Activated effector memory CD4-positive, alpha-beta T cell treated with anti-CD3 and anti-CD28 coated beads, Interleukin-2, amount 50 U/mL, for 16 hours (primary cell): Measurements from ENCODE around the gene MYO1B.

Experiments used
- DNase-seq: peaks from one replicate; pipeline ENCODE4 v3.0.0-alpha.2; 2020

Gene MYO1B

DNA sequence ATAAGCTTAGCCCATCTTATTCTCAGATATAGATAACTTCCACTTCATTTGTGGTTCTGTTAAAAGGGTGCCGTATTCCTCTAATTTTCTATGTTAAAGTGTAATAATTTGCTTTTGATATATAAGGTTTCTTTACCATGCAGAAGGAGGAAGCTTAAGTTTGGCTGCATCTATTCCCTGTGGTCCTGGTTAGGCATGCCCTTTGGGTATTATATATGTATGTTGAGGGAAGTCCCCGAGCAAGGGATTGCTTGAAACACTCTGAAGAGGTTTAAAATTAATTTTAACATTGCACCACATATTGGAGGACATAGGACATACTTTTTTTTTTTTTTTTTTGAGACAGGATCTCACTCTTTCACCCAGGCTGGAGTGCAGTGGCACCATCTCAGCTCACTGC lies 16.9 kb upstream of the MYO1B start:
- DNase-seq, result no peak

DNA sequence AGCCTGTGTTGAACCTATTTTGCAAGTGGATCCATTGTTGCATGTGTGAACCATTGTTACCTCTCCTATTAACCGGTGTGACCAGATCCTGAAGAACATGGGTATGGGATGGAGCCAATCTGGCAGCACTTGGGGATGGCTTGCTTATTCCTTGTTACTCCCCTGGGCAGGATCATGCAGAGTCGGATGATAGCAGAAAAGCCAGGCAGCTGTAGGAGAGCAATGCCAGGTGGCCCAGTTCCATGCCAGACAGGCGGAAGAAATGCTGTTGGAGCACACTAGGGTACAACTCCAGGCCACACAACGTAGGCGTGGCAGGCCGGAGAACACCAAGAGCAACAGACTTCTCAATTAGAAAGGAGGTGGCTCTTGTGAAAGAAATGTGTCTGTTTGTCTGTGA lies 16.3 kb upstream of the MYO1B start:
- DNase-seq, result no peak

DNA sequence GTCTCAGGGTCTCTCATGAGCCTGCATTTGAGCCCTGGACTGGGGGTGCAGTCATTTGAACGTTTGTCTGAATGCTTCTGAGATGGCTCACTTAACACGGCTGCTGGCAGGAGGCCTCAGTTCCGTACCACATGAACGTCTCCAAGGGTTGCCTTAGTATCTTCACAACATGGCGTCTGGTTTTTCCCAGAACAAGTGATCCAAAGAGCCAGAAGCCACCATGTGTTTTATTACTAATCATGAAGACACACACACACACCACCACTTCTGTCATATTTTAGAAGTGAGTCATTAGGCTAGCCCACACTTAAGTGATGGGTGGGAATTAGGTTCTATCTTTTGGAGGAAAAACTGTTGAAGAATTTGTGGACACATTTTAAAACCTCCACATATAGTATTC lies 15.0 kb upstream of the MYO1B start:
- DNase-seq, result no peak

DNA sequence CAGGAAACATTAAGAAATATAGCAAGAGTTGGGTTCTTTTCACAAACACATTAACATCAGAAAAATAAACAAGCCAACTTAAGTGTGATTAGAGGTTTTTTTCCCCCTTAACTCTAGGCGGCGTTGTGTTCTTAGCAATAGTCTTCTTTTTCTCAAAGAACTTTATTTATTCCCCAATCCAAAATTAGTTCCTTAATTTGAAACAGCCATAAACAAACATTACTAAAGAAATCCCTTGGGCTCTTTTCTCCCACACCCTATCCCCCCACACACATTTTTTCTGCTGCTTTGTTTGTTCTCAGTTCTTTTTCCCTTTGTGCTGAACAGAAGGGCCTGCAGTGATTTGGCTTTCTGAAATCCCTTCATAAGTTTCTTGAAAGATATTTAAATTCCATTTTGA lies 13.2 kb upstream of the MYO1B start:
- DNase-seq, result no peak

DNA sequence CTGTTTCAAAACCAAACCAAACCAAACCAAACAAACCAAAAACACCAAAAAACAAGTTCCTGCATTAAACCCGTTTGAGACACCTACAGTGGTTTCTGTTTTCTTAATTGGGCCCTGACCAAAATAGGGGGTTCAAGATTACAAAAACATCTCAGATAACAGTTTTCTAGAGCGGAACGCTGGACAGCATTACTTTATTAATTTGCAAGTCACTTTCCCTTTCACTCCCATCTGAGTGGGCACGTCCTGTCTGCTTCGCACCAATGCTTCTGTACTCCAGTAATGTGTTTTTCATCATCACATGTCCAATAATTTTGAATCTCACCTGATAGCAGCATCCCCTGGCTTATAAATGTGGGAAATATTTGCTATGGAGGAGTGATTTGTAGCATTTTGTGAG lies 11.7 kb upstream of the MYO1B start:
- no peak for DNase-seq

DNA sequence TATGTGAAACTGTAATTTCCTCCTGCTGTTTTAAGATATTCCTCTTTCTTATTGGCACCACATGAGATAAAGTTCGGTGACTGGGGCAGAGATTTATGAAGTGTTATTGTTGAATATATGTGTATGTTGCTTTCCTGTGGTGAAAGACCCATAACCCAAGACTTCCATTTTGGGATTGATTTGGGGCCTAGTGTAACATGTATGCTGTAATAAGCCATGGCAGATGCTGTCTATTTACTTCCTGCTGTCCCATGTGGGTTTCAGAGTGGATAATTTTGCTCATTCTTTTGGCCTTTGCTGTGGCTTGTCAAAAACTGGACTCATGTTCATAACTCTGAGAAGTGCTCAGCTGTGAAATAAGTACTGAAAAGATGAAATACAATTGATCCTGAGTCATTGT lies 10.8 kb upstream of the MYO1B start:
- no peak for DNase-seq

DNA sequence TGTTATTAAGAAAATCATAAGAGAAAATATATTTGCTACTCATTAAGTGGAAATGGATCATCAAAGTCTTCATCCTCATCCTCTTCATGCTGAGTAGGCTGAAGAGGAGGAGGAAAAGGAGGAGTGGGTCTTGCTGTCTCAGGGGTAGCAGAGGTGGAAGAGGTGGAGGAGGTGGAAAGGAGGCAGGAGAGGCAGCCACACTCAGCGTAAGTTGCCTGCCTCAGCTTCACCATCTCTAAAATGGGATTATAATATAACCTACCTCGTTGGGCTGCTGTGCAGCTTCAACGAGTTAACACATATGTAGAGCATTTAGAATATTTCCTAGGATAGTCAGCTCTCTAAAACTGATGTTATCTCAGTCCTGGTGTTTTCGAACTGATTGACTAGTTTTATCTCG lies 4.3 kb upstream of the MYO1B start:
- no peak for DNase-seq

DNA sequence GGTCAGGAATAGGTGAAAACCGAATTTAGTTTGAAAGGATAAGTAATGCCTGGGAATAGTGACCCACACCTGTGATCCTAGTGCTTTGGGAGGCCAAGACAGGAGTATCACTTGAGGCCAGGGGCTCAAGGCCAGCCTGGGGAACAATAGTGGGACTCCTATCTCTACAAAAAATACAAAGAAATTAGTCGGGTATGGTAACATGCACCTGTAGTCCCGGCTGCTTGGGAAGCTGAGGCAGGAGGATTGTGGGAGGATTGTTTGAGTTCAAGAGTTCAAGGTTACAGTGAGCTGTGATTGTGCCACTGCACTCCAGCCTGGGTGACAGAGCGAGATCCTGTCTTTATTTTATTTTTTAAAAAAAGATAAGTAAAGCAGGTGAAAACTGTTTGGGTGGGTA lies 3.8 kb upstream of the MYO1B start:
- DNase-seq, result no peak

DNA sequence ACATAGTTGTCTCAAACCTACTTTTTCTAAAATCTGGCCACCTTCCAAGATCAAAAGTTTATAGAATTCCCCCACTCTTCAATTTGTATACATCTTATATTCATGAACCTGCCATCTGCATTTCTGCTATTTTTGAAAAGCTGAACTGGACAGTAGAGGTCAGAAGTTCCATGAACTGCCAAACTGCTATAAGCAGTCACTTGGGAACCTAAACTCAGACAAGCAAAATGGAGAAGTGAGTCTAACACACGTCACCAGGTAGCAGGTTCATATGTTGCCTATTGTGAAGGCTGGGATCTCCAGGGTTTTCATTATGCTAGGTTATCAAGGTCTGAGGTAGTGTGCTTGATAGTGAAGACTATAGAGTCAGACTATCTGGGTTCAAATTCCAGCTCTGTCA lies 2.0 kb upstream of the MYO1B start:
- DNase-seq, result no peak

DNA sequence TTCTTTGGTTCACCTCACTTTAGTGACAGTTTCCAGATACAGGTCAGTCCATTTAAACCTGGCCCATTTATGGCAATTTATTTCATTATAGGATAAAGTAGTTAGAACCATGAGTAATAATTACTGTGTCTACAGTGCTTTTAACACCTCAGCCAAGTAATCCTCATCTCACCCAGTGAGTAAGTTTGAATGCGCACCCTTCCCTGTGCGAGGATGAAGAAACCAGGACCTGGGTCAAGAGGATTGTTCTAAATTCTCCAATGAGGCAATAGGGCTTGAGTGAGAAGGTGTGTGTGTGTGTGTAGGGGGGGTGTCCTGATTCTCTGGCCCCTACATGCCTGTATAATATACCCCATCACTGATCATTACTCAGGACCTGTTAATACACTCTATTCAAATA lies 854 bp upstream of the MYO1B start:
- DNase-seq, result no peak

DNA sequence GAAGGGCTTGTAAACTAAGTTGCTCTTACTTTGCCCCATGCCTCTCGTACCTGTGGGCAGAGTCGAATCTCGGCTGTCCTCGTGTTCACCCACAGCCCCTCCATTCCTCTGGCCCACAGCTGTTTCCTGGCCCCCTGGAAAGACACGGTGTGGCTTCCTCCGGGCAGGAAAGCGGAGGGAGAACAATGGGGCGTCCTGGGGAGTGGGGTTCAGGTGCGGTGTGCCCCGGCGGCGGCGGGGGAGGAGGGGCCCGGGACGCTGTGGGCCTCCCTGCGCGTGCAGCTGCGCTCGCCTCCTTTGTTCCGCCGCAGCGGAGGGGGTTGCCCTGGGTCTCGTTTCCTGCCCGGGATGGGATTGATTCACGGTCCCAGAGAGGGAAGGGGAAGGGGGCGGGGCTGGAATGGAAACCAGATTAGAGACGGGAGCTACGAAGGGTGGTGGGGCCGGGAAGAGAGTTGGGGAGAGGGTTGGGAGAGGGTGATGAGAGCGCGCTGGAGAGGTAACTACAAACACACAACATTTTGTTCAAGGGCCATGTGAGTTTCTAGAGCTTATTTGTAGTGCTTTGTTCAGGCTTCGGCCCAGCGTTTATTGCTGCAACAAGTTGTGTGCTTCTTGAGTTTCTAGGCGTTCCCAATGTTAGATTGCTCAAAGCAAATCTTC lies 796 bp downstream of the MYO1B start:
- peak; percentile 64 for DNase-seq

DNA sequence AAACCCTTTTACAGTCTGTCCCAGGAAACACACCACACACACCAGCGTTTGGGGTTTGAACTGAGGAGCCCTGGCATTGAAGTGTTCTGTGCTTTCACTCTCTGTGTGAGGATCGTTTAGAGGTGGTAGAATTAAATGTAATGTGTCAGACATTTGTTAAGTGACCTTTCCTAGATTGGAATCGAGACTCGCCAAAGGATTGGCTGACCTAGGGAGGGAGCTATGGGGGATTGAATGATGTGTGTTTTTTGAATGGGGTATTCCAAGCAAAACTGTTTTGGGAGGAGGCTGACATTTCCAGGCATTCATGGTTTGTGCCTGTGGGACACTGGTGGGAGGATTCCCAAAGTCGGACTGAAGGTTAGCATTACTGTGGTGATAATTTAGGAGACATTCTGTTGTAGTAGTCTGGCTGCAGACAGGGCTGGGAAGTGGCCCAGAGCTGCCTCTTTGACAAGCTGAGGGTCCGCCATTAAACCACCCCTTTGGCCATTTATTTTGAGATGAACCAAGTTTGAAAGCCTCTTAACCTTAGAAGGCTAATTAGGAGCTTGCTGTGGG lies 1.7 kb downstream of the MYO1B start:
- DNase-seq, result no peak

DNA sequence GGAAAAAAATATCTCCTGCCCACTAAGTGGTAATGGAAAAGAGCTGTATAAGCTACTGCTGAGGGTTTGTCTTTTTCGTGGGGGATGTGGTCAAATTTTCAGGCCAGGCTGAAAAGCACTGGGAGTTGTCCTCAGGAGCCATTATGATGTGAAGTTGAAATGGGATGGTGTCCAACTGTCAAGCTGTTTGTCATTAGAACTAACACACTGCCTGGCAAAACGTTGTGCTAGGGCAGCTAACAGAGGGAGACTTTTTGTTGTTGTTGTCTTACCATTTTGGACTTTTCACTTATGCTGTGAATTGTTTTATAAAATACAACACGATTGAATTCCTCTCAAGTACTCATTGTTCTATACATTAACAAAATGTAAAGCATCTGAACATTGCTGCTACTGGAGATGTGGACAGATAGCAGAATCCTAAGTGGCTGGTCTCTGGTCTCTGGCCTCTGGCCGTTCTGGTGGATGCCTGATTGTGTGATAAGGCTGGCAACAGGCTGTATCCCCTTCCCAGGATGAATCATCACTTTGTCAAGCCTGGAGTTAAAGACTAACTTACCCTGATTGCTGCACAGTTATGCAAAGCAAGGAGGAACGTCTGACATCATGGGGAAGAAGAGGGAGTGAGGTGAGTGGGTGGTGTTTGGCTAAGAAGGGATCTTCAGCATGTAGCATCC lies 2.3 kb downstream of the MYO1B start:
- no peak for DNase-seq

DNA sequence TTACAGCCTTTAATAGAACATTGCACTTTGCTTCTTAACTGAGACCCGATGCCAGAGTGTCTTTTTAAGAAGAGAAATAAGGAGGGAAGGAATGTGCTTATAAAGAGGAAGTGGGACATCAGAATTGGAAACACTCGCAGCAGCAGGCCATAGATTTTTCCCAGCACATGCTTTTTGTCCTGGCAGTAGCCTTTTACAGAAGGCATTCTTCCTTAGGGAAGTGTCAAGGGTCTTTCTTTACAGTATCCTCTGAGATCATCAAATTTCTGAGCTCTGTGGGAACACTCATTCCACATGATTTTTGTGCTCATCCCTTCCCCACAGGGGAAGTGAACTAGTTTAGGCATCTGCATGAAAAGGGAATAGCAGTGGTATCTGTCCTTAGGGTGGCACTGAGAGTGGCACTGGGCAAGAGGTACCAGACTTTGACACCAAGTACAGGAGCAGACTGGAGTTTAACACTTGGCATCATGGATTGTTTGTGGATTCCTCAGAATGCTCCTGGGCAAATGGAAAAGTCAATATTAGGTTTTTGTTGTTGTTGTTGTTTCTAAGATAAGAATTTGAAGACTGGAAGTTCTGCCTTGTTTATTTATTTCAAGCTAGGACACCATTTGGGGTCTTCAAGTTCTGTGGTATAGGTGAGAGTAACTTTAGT lies 4.1 kb downstream of the MYO1B start:
- no peak for DNase-seq

DNA sequence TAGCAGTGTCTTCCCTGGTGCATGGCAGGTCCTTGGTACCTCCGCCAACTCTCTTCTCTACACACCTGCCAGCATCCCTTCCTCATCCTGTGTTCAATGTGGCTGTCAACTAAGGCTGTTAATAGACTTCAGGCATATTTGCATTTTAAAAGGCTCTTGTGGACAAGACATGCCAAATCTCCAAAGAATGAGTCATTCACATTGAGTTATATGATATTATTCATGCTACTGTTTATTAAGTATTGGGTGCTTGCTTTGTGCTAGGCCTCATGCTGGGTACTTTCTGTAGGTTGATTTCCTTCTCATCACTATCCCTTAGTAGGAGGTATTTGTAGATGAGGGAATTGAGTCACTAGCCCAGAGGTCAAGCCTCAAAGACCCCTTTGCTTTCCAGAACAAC lies 5.2 kb downstream of the MYO1B start:
- DNase-seq, result no peak

DNA sequence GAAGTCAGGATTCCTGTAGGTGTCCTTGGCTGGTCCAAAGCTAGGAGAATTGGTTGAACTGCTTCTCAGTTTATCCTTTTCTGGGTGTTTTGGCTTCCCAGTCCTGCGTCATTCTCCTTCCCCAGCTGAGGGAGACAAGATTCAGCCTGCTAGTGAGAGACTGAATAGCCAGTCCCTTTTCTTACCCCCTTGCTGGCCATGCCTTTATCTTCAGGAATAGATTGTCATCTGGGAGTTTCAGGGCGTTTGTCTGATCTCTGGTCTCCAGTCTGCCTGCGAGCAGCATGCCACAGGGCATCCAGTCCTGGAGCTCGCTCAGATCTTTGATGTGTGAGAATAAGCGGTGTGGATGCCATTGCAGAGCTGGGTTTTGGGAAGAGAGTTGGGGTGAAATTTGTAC lies 5.8 kb downstream of the MYO1B start:
- no peak for DNase-seq

DNA sequence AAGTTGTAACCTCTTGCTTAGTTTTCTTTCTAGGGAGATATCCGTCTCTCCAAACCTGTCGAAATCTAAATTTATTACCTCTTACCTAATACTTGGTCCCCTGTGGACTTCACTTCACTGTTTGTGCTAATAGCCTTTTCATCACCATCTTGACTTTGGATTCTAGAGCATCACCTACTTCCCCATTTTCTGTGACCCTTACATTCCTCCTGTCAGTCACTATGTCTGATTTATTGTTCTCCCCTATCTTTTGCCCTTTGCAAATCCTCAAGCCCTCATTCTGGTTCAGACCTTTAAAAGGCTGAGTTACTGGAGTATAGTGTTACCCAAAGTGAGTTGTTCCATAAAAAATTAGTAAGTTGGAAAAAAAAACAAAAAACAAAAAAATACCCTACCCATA lies 7.5 kb downstream of the MYO1B start:
- no peak for DNase-seq

DNA sequence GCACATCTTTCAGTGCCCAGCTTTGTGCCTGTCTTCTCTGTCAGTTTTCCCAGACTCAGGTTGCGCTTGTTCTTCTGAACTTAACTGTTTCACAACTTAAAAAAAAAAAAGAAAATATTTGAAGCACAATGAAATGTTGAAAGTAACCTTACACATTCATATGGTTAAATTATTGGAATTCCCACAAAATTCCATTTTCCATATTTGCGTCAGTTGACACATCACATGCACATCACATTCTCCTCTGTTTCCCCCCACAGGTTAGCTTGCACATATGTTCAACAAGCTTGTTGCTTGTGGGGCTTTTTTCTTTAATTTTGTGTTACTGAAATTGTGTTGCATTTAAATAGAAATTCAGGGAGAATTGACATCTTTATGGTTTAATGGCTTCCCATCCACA lies 8.3 kb downstream of the MYO1B start:
- DNase-seq, result no peak

DNA sequence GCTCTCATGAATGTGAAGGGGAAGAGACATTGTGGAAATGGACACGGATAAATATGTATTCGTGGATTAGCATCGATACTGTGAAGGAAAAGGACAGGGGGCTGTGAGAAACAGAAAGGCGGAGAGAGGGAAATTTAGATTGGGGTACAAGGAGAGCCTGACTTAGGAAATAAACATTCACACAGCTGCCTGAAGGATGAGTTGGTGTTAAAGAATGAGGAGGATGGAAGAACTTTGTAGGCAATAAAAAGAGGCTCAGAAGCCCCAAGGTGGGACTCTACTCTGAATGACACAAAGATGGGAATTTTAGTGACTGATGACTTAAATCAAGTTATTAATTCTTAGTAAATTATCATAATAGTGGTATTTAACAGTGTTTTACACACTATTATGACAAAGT lies 10.1 kb downstream of the MYO1B start:
- DNase-seq, result no peak

DNA sequence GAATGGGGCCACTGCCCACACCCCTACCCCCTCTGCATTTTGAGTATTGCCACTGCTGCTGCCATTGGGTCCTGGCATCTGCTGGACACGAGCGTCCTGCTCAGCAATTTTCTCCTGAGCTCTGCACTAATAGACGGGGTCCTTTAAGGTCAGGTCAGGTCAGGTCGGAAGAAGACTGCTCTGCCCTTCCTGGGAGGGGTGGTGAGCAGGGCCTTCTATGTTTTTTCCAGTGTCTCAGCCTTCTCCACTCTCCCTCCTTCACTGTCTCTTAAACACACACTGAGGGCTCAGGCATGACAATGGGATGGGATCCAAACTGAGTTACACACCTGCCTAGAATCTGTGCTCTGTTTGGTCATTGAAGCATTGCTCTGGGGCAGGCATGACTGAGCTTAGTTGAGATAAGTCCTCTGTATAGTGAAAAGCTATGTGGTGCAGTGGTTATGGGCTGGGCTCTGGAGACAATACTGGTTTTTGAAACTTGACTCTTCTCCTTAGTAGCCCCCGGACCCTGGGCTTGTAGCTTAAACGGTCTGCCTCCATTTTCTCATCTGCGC lies 10.6 kb downstream of the MYO1B start:
- DNase-seq, result no peak

DNA sequence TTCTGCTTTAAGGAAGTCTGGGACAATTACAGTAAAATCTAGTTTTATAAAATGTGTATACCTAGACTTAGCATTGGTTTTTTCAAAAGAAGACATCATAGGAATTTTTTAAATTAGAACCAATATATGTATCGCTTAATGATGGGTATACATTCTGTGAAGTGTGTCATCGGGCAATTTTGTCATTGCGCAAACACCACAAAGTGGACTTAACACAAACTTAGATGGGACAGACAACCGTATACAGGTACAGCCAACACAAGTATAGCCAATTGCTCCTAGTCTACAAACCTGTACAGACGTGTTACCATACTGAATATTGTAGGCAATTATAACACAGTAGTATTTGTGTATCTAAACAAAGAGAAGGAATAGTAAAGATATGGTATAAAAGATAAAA lies 12.7 kb downstream of the MYO1B start:
- DNase-seq, result no peak

DNA sequence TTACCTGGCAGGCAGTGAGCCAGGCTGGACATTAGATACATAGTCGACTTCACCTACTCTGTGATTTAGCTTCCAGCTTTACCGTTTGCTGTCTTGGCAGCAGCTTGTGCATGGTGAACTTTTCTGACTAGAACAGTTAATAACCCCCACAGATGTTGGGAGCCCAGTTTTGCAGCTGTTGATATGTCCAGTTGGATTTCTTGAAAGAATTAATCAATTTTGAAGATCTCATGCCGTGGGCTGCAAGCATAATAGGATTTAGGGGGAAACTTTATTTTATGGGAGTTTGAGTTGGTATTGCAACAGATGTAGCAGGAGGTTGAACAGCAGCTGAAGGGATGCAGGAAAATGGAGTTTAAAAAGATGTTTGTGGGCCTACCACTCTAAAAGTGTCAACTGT lies 13.8 kb downstream of the MYO1B start:
- DNase-seq, result no peak

DNA sequence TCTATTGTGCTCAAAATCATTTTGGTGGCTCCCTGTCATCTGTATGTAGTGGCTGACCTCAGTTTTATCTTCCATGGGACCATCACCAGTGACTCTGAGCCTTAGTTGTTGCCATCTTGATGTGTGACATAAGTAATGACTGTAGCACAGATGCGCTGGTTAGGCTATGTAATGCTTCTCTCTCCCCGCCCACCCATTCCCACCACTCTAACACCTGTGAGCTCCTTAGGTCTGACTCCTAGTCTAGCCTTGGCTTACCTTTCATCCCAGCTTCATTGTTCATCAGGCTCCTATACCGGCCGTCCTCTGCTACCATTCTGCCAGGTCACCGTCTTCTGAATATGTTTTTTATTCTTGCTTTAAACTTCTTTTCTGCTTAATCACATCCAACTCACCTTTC lies 17.2 kb downstream of the MYO1B start:
- no peak for DNase-seq

DNA sequence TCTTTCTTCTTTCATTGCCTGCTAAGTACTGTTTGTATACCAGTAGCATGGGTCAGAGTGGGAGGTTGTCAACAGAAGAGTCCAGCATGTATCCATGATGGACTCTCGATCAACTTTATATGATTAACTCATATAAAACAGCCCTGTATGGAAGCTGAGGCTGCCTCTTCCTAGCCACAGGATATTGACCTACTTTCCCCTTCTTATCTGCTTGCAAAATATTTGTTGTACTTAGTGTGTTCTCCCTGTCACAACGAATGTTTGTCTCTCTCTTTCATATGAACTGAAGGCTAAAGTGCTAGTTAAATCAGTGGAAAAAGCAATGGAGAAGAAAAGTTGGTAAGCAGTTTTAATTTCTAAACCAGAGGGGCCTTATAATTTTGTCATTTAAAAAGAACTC lies 17.8 kb downstream of the MYO1B start:
- no peak for DNase-seq
